Body of pancreas (tissue), 4 donors: ENCODE data around the gene TIMP2.

Experiments used
- CTCF ChIP-seq, 7 experiments: fragments of 450-650 bp in 4 of 7; fragments of 200-600 bp in 3 of 7; sonication (generic) in 3 of 7; IDR thresholded peaks; one replicate each; pipeline ENCODE4 v1.5.1; 2016 to 2019; ENCODE audit warnings: antibody characterized with exemption in 7 of 7
- POLR2A ChIP-seq, 3 donors: fragments of 450-650 bp; IDR thresholded peaks; one replicate each; pipeline ENCODE4 v1.6.1; 2016; ENCODE audit warnings: antibody characterized with exemption in 3 of 3, mild to moderate bottlenecking in 2 of 3

- no peak for TF ChIP-seq CTCF (IDR thresholded peaks at IDR 0.05)
- TF ChIP-seq POLR2A (IDR thresholded peaks at IDR 0.05), result no peak
These were observed 100.9 kb downstream of the TIMP2 start for GRCh38 chr17:78824240-78824639.
